ENCODE data around the gene CHD3. TPM values are rescaled to one million over a fixed set of nuclear protein-coding genes. Genes with fewer than 3 reads are reported as not detected.

Gene CHD3
- polyA plus RNA-seq, 1 experiment, result 49.1 TPM

DNA sequence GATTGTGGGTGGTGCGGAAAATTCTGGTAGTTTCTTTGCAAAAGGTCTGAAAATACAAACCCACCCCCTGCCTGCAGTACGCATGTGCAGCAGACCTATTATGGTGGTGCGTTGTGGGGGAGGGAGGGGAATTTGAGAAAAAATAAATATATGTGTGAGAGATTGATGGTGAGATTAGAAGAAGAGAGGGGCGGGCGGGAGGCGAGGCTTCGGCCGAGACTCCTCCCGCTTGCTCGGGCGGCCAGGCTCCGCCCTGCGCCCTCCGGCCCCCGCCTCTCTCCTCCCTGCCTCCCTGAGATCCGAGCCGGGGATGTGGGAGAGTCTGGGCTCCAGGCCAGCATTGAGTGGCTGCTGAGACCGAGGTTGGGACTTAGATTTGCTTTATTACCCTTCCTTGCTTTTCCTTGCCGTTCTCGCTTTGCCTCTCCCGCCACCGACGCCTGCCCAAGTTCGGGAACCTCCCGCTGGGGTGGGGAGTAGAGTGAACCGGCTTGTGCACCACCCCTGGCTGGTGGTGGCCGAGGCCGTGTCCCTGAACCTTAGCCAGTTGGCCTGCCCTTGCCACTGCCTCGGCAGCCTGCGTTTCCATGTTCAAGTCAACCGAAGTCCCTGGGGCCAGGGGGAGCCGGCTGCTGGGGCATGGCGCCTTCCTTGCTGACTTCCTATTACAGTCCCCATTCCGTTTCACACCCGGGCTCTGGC is 956 bp upstream of the CHD3 start:
- peaks cover 14% of the 10 kb centered on the region for H3K36me3 ChIP-seq (ENCODE audit: control insufficient read depth, insufficient read depth, low read length)
- CTCF ChIA-PET, result interaction anchor here (2.7 kb wide), 1 partner anchor 102 kb away, joined by 9 read pairs; no protein-coding TSS in a partner anchor

GRCh38 chr17:7889166-7889955 is 772 bp downstream of the CHD3 start:
- H3K36me3 ChIP-seq (ENCODE audit: control insufficient read depth, insufficient read depth, low read length), result peaks cover 26% of the 10 kb centered on the region
- no peaks in the 10 kb centered on the region for H3K27me3 ChIP-seq (ENCODE audit: control insufficient read depth, insufficient read depth, low read length)
- DNase-seq (ENCODE audit: low read depth), result peak; percentile 40
- H3K4me3 ChIP-seq (ENCODE audit: low read depth, low read length), result no peak overlapping the region
- TF ChIP-seq, protein P1, sequence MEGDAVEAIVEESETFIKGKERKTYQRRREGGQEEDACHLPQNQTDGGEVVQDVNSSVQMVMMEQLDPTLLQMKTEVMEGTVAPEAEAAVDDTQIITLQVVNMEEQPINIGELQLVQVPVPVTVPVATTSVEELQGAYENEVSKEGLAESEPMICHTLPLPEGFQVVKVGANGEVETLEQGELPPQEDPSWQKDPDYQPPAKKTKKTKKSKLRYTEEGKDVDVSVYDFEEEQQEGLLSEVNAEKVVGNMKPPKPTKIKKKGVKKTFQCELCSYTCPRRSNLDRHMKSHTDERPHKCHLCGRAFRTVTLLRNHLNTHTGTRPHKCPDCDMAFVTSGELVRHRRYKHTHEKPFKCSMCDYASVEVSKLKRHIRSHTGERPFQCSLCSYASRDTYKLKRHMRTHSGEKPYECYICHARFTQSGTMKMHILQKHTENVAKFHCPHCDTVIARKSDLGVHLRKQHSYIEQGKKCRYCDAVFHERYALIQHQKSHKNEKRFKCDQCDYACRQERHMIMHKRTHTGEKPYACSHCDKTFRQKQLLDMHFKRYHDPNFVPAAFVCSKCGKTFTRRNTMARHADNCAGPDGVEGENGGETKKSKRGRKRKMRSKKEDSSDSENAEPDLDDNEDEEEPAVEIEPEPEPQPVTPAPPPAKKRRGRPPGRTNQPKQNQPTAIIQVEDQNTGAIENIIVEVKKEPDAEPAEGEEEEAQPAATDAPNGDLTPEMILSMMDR (IDR thresholded peaks at IDR 0.05; ENCODE audit: insufficient read depth, low read depth, low read length), result peak; percentile 58
- CTCF ChIA-PET, result interaction anchor here (0.8 to 2.7 kb wide), 7 partner anchors 9 to 272 kb away, joined by 3 to 9 read pairs (median 4); partner anchors contain the start of gene RNF227
- POLR2A ChIA-PET, result interaction anchor here (0.6 to 0.7 kb wide), 2 partner anchors 42 to 83 kb away, joined by 3 to 5 read pairs; partner anchors contain the start of genes CNTROB and TRAPPC1

More for the DNA sequence above, 956 bp upstream of the CHD3 start:
- peak; percentile 88 for DNase-seq (ENCODE audit: low read depth)
- no peaks in the 10 kb centered on the region for H3K27me3 ChIP-seq (ENCODE audit: control insufficient read depth, insufficient read depth, low read length)
- H3K4me3 ChIP-seq (ENCODE audit: low read depth, low read length), result peak overlapping the region; percentile 74
- POLR2A ChIA-PET, result no interaction called here
- TF ChIP-seq, protein P1 (IDR thresholded peaks at IDR 0.05; ENCODE audit: insufficient read depth, low read depth, low read length), result no peak

DNA sequence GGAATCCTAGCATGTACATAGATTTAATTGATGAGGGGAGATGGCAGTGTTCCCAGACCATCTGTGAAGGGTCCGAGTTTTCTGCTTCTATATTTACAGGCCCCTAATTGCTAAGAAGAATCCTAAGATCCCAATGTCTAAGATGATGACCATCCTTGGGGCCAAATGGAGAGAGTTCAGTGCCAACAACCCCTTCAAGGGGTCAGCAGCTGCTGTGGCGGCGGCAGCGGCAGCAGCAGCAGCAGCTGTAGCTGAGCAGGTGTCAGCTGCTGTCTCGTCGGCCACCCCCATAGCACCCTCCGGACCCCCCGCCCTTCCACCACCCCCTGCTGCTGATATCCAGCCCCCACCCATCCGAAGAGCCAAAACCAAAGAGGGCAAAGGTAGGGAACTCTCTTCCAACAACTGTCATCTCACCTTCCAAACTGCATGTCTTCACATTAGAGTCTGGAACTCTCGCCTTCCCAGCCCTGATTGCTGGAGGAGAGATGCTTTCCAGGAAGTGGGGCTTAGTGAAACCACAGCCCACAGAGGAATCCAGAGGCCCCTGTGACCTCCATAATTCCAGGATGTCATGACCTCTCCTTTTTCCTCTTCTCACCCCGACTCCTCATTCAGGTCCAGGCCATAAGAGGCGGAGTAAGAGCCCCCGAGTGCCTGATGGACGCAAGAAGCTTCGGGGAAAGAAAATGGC is 4.7 kb downstream of the CHD3 start:
- TF ChIP-seq, protein P1 (IDR thresholded peaks at IDR 0.05; ENCODE audit: insufficient read depth, low read depth, low read length), result no peak
- CTCF ChIA-PET, result interaction anchor here (0.8 kb wide), 1 partner anchor 19 kb away, joined by 3 read pairs; no protein-coding TSS in a partner anchor

DNA sequence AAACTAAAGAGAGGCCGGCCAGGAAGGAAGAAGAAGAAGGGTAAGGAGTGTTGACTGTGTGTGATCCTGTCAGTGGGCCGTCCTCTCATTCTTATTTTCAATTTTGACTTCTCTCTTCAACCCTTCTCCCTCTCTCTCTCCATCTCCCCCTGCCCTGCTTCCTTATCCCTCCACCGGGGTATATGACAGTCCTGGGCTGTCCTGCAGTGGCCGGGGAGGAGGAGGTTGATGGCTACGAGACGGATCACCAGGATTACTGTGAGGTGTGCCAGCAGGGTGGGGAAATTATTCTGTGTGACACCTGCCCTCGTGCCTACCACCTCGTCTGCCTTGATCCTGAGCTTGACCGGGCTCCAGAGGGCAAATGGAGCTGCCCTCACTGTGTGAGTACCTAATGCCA is 5.6 kb downstream of the CHD3 start:
- CTCF ChIA-PET, result no interaction called here
- POLR2A ChIA-PET, result no interaction called here

More for the DNA sequence above, 4.7 kb downstream of the CHD3 start:
- POLR2A ChIA-PET, result no interaction called here
- DNase-seq (ENCODE audit: low read depth), result no peak
- Histone ChIP-seq H3K27me3 (ENCODE audit: control insufficient read depth, insufficient read depth, low read length) (no peaks in the 10 kb centered on the region), H3K4me3 (ENCODE audit: low read depth, low read length) (no peak overlapping the region), H3K36me3 (ENCODE audit: control insufficient read depth, insufficient read depth, low read length) (peaks cover 50% of the 10 kb centered on the region)

More for the DNA sequence above, 5.6 kb downstream of the CHD3 start:
- Histone ChIP-seq H3K36me3 (ENCODE audit: control insufficient read depth, insufficient read depth, low read length) (peaks cover 54% of the 10 kb centered on the region), H3K27me3 (ENCODE audit: control insufficient read depth, insufficient read depth, low read length) (no peaks in the 10 kb centered on the region), H3K4me3 (ENCODE audit: low read depth, low read length) (no peak overlapping the region)
- DNase-seq (ENCODE audit: low read depth), result no peak
- TF ChIP-seq, protein P1 (IDR thresholded peaks at IDR 0.05; ENCODE audit: insufficient read depth, low read depth, low read length), result no peak
